ENCODE results near the gene SYNE2. TPM values are rescaled to one million over a fixed set of nuclear protein-coding genes. Genes with fewer than 3 reads are reported as not detected.

The SYNE2 gene
- total and polyA plus RNA-seq, 2 of the 8 experiments (the other 6 are each of a cell fraction or from before 2014, with no cell fraction given), result 32.6 to 46.1 TPM

- H3K79me1 ChIP-seq (ENCODE audit: low read depth, low read length), result no peaks in the 10 kb centered on the region
- CTCF ChIA-PET (ENCODE audit: partially characterized antibody), result interaction anchor here (1.3 kb wide), 2 partner anchors 11 to 72 kb away, joined by 3 to 4 read pairs; no protein-coding TSS in a partner anchor
- H3K36me3 ChIP-seq (ENCODE audit: control insufficient read depth in 2 of 4, insufficient read depth in 4 of 4, low read length in 3 of 4), result peaks cover 13 to 72% (median 46%) of the 10 kb centered on the region in 4 experiments
- H3K27me3 ChIP-seq (replicated peaks in 1 of 4; ENCODE audit: control insufficient read depth in 3 of 4, extremely low read depth in 1 of 4, insufficient read depth in 3 of 4, low read length in 3 of 4), result no peaks in the 10 kb centered on the region
- no peak overlapping the region for H3K56ac ChIP-seq (replicated peaks; ENCODE audit: insufficient read length, low read depth, low read length)
- H2BK120ac ChIP-seq (replicated peaks; ENCODE audit: low read depth, low read length), result no peak overlapping the region
- no peak overlapping the region for H2AFZ ChIP-seq (ENCODE audit: low read length)
- H3K18ac ChIP-seq (ENCODE audit: extremely low read depth, low read length), result no peak overlapping the region
- no peak overlapping the region for H2AK5ac ChIP-seq (ENCODE audit: low read depth, low read length)
- no peak overlapping the region for H4K8ac ChIP-seq (ENCODE audit: extremely low read depth, insufficient read depth, low read length)
- no peak overlapping the region for H2BK20ac ChIP-seq (ENCODE audit: low read length)
- no peak overlapping the region for H4K5ac ChIP-seq (ENCODE audit: insufficient read length, low read depth, low read length)
- WGBS, 2 experiments (ENCODE audit: extremely low coverage in 1 of 2, insufficient coverage in 1 of 2, insufficient read length in 1 of 2, insufficient replicate concordance in 2 of 2, low coverage in 1 of 2, low lambda C conversion rate in 2 of 2, missing lambda C conversion rate in 1 of 2), result 91% methylated on average over 7 of the region's 7 CpGs; no CpG with 5 or more reads in 1 of the 2 experiments
- H2BK15ac ChIP-seq (ENCODE audit: low read length), result no peak overlapping the region
- no peak for TF ChIP-seq SIX5 (IDR thresholded peaks at IDR 0.05; ENCODE audit: low read depth, low read length)
- no peak for TF ChIP-seq TBP (IDR thresholded peaks at IDR 0.05; ENCODE audit: low read depth, low read length)
- TF ChIP-seq SP2 (IDR thresholded peaks at IDR 0.05; ENCODE audit: low read length), result no peak
- no peak for TF ChIP-seq KDM4A (IDR thresholded peaks at IDR 0.05; ENCODE audit: low read depth, low read length, severe bottlenecking)
- TF ChIP-seq CHD2 (IDR thresholded peaks at IDR 0.05; ENCODE audit: low read length), result no peak
- no peak for TF ChIP-seq TAF7 (optimal IDR thresholded peaks at IDR 0.05; ENCODE audit: borderline replicate concordance, low read depth, low read length)
- no peak for TF ChIP-seq RFX5 (IDR thresholded peaks at IDR 0.05; ENCODE audit: borderline replicate concordance, low read depth, low read length)
- TF ChIP-seq JUN (IDR thresholded peaks at IDR 0.05; ENCODE audit: low read depth, low read length), result no peak
- no peak for TF ChIP-seq SP4 (IDR thresholded peaks at IDR 0.05; ENCODE audit: low read length)
- no peak for TF ChIP-seq PHF8 (conservative IDR thresholded peaks at IDR 0.05; ENCODE audit: low read depth, low read length)
- no peak for TF ChIP-seq ATF2 (IDR thresholded peaks at IDR 0.05; ENCODE audit: low read length)
- TF ChIP-seq TEAD4 (IDR thresholded peaks at IDR 0.05; ENCODE audit: low read depth, low read length), result no peak
- no peak for TF ChIP-seq POLR2A (IDR thresholded peaks at IDR 0.05; ENCODE audit: control extremely low read depth in 1 of 2, low read depth in 2 of 2, low read length in 2 of 2)
- no peaks in the 10 kb centered on the region for H3K79me2 ChIP-seq (ENCODE audit: control insufficient read depth in 1 of 2, insufficient read depth in 2 of 2, low read length in 2 of 2)
- H3K4me2 ChIP-seq (ENCODE audit: insufficient read depth in 1 of 2, low read depth in 2 of 2, low read length in 2 of 2), result no peak overlapping the region
- DNase-seq (ENCODE audit: low read depth in 1 of 2, low spot score in 2 of 2) (no peak), FAIRE-seq (no peak)
- H3K23ac ChIP-seq (ENCODE audit: insufficient read length), result no peak overlapping the region
- no peak overlapping the region for H2BK12ac ChIP-seq (ENCODE audit: low read depth, low read length)
- H3K4me3 ChIP-seq (ENCODE audit: extremely low read depth in 1 of 4, insufficient read depth in 2 of 4, low read depth in 3 of 4, low read length in 4 of 4), result no peak overlapping the region
- no peaks in the 10 kb centered on the region for H3K23me2 ChIP-seq (ENCODE audit: low read depth, low read length)
- no peak overlapping the region for H4K91ac ChIP-seq (replicated peaks; ENCODE audit: insufficient read length, low read length)
- no peak overlapping the region for H3K14ac ChIP-seq (ENCODE audit: insufficient read length)
- no peaks in the 10 kb centered on the region for H3K4me1 ChIP-seq (replicated peaks in 1 of 4; ENCODE audit: control insufficient read depth in 3 of 4, insufficient read depth in 4 of 4, low read length in 3 of 4)
- no peak overlapping the region for H2BK5ac ChIP-seq (ENCODE audit: low read depth, low read length)
- no peaks in the 10 kb centered on the region for H3K9me3 ChIP-seq (ENCODE audit: insufficient read depth in 2 of 2, low read depth in 1 of 2, low read length in 1 of 2)
- no peak overlapping the region for H3K9ac ChIP-seq (replicated peaks in 1 of 4; ENCODE audit: extremely low read depth in 1 of 4, low read depth in 3 of 4, low read length in 3 of 4)
- H3K27ac ChIP-seq (ENCODE audit: low read depth, low read length), result no peak overlapping the region
- no peak overlapping the region for H3K4ac ChIP-seq (replicated peaks; ENCODE audit: insufficient read length, low read depth, low read length)
- POLR2A ChIA-PET (ENCODE audit: partially characterized antibody), result no interaction called here
- peaks cover 2 to 3% of the 10 kb centered on the region in 2 experiments for H4K20me1 ChIP-seq (replicated peaks in 1 of 2; ENCODE audit: control insufficient read depth in 1 of 2, insufficient read depth in 2 of 2, low read length in 2 of 2)
These were observed 365.0 kb downstream of the SYNE2 start for GRCh38 chr14:64217834-64218233.

Measured in H1 (cell line).